Measurements from ENCODE around the gene SCN5A.

SCN5A gene

DNA sequence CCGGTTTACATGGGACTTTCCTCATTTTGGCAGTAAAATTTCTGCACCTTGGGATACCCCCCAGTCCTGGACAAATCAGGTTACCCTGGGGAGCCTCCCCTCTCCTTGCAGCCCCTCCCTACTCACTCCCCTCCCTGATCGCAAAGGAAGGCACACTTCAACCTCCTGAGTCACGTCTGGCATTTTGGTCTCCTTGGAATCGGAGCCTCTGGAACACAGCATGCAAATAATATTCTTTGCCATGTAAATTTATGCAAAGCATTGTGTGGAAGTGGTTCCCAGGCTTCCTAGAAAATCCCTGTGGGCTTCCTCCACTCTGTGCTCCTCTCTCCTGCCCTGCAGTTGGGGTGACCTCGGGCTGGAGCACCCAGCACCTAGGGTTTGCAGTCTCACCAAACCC lies 11.6 kb downstream of the SCN5A start:
- TF ChIP-seq, protein P1, sequence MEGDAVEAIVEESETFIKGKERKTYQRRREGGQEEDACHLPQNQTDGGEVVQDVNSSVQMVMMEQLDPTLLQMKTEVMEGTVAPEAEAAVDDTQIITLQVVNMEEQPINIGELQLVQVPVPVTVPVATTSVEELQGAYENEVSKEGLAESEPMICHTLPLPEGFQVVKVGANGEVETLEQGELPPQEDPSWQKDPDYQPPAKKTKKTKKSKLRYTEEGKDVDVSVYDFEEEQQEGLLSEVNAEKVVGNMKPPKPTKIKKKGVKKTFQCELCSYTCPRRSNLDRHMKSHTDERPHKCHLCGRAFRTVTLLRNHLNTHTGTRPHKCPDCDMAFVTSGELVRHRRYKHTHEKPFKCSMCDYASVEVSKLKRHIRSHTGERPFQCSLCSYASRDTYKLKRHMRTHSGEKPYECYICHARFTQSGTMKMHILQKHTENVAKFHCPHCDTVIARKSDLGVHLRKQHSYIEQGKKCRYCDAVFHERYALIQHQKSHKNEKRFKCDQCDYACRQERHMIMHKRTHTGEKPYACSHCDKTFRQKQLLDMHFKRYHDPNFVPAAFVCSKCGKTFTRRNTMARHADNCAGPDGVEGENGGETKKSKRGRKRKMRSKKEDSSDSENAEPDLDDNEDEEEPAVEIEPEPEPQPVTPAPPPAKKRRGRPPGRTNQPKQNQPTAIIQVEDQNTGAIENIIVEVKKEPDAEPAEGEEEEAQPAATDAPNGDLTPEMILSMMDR (IDR thresholded peaks at IDR 0.05; ENCODE audit: borderline replicate concordance, insufficient read depth, low read depth, low read length): no peak
- no peak overlapping the region for H3K4me3 ChIP-seq (ENCODE audit: low read depth, low read length)

DNA sequence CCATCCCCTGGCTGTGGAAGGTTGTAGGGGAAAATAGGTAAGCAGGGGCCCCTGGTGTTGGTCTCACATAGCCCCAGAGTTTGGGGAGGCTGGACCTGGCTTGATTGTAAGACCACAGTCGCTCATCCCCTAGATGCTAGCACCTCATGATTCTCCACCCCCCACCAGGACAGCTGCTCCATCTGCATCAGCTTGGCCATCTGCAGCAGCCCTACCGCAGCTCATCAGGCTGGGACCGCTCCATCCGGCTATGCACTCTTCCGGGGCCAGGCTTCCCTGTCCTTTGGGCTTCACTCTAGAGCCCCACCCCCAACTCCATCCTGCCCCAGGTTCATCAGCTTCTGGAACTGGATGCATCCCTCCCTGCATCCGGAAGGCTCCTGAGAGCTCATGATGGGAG lies 12.6 kb downstream of the SCN5A start:
- TF ChIP-seq, protein P1 (IDR thresholded peaks at IDR 0.05; ENCODE audit: borderline replicate concordance, insufficient read depth, low read depth, low read length): no peak
- H3K4me3 ChIP-seq (ENCODE audit: low read depth, low read length): no peak overlapping the region

DNA sequence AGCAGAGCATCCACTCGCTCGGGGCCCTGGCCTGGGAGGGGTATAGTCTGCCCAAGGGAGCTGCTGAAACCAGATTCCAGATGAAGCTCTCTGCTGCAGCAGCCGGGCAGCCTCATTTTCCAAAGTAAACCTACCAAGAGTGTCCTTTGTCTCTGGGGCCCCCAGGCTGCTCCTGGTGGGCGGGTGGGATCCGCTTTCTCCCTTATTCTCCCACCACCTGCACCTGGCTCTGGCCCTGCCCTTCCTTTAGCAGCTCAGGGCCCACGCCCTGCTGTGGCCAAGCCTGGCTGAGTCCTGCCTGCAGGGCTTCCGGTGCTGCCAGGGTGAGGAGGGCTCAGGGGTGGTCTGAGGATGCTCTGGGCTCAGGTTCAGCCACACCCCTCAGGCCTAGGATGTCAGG lies 13.0 kb downstream of the SCN5A start:
- TF ChIP-seq, protein P1 (IDR thresholded peaks at IDR 0.05; ENCODE audit: borderline replicate concordance, insufficient read depth, low read depth, low read length): no peak
- H3K4me3 ChIP-seq (ENCODE audit: low read depth, low read length): no peak overlapping the region

- TF ChIP-seq, protein P1 (IDR thresholded peaks at IDR 0.05; ENCODE audit: borderline replicate concordance, insufficient read depth, low read depth, low read length): no peak
- no peak overlapping the region for H3K4me3 ChIP-seq (ENCODE audit: low read depth, low read length)
Measured at GRCh38 chr3:38634111-38634510, 15.4 kb downstream of the SCN5A start.

DNA sequence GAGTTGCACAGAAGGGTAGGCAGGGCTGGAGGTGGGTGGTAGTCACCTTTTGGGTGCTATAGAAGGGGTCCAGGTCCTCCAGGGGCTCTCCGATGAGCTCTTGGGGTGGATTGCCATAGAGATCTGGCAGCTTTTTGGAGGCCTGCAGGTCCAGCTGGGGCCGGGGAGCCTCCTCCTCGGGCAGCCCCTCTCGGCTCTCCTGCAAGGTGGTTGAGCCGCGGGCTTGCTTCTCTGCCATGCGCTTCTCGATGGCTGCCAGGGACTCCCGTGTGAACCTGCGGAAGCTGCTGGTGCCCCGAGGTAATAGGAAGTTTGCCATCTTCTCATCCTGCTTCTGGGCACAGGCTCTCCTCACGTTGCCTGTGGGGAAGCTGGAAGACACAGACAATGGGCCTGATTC lies 16.5 kb downstream of the SCN5A start:
- no peak overlapping the region for H3K4me3 ChIP-seq (ENCODE audit: low read depth, low read length)
- TF ChIP-seq, protein P1 (IDR thresholded peaks at IDR 0.05; ENCODE audit: borderline replicate concordance, insufficient read depth, low read depth, low read length): no peak

- H3K4me3 ChIP-seq (ENCODE audit: low read depth, low read length): no peak overlapping the region
- TF ChIP-seq, protein P1 (IDR thresholded peaks at IDR 0.05; ENCODE audit: borderline replicate concordance, insufficient read depth, low read depth, low read length): no peak
Measured at GRCh38 chr3:38630606-38631005, 18.9 kb downstream of the SCN5A start.

DNA sequence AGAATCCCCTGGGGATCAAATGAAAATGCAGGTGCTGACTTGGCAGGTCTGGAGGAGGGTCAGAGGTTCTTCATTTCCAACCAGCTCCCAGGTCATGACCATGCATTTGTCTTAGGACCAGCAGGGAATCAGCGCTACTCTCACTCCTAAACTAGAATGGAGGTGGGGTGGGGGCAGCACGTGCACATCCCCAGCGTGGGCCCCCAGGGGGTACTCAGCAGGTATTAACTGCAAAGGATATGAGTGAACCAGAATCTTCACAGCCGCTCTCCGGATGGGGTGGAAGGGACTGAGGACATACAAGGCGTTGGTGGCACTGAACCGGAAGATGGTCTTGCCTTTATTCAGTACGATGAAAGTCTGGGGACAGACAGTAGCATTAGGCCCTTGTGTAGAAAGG lies 19.4 kb downstream of the SCN5A start:
- TF ChIP-seq, protein P1 (IDR thresholded peaks at IDR 0.05; ENCODE audit: borderline replicate concordance, insufficient read depth, low read depth, low read length): no peak
- H3K4me3 ChIP-seq (ENCODE audit: low read depth, low read length): no peak overlapping the region

All from GM12875 (cell line).